D721Med (cell line): ENCODE measurements around the gene COL23A1.

Experiments used
- DNase-seq: peaks from one replicate; pipeline ENCODE4 v3.0.0; 2011; ENCODE audit warnings: low spot score; ENCODE audit not compliant: insufficient read length
- FAIRE-seq: peaks from 2 replicates; lab custom pipeline; 2011; peaks lifted over from hg19 to GRCh38; lab: Jason Lieb, UNC
- TF ChIP-seq, protein P1 (sequence below): IDR thresholded peaks from 2 replicates; pipeline ENCODE4 v1.5.1; 2012; ENCODE audit warnings: mild to moderate bottlenecking, control low read depth; ENCODE audit not compliant: insufficient read depth; ENCODE audit errors: missing control alignments

The COL23A1 gene

DNA sequence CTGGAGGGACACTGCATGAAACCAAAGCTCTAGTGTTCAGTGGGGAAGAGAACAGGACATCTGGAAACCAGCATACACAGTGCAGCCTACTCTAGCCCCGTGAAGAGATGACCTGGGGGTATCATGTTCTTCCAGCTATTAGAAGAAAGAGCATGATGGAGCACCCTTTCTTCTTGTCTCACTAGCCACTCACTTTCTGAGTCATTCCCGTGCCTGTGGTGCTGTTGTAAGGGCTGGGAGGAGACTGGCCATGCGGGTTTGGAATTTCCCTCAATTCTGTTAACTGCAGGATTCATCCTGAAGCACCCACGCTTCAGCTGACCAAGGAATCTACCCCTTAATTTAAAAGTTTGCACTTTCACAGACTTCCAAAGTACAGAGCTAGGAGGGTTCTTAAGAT lies 137.0 kb downstream of the COL23A1 start:
- DNase-seq (no peak), FAIRE-seq (no peak)
- TF ChIP-seq, protein P1, sequence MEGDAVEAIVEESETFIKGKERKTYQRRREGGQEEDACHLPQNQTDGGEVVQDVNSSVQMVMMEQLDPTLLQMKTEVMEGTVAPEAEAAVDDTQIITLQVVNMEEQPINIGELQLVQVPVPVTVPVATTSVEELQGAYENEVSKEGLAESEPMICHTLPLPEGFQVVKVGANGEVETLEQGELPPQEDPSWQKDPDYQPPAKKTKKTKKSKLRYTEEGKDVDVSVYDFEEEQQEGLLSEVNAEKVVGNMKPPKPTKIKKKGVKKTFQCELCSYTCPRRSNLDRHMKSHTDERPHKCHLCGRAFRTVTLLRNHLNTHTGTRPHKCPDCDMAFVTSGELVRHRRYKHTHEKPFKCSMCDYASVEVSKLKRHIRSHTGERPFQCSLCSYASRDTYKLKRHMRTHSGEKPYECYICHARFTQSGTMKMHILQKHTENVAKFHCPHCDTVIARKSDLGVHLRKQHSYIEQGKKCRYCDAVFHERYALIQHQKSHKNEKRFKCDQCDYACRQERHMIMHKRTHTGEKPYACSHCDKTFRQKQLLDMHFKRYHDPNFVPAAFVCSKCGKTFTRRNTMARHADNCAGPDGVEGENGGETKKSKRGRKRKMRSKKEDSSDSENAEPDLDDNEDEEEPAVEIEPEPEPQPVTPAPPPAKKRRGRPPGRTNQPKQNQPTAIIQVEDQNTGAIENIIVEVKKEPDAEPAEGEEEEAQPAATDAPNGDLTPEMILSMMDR, result no peak

DNA sequence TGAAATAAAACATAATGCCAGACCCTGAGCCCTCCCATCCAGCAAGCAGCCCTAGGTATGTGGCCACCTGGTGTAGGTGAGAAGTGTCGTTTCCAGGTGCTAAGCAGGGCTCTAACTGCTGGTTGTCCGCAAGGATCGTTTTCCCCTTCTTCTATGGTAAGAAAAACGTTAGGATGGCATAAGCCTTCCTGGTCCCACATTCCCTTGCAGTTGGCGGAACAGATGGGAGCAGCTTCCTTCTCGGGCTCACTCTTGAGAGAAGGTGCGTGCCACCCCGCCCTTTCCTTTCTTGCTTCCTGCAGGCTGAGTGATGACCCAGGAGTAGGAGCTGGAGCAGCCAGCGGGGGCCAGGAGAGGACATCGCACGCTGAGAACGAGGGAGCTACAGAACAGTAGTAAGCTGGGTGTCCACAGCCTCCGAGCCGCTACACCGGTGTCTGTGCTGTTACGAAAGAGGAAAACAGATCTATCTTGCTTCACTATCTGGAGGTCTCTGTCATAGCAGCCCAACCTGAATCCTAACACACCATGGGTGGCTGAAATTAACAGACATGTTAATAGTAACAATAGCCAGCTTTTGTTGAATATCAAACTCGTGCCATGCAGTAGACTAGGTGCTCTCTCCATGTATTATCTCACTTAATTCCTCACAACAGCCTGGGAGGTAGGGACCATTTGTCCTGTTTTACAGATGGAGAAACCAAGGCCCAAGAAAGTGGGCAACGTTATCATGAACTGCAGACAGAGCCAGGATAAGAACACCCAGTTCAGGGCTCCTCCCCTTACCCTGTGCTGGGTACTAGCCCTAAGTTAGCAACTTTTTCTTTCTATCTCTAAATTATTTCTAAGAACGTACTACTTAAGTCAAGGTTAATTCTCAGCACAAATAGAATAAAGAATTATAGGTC lies 139.8 kb downstream of the COL23A1 start:
- no peak for DNase-seq
- no peak for FAIRE-seq
- TF ChIP-seq, protein P1, result no peak

DNA sequence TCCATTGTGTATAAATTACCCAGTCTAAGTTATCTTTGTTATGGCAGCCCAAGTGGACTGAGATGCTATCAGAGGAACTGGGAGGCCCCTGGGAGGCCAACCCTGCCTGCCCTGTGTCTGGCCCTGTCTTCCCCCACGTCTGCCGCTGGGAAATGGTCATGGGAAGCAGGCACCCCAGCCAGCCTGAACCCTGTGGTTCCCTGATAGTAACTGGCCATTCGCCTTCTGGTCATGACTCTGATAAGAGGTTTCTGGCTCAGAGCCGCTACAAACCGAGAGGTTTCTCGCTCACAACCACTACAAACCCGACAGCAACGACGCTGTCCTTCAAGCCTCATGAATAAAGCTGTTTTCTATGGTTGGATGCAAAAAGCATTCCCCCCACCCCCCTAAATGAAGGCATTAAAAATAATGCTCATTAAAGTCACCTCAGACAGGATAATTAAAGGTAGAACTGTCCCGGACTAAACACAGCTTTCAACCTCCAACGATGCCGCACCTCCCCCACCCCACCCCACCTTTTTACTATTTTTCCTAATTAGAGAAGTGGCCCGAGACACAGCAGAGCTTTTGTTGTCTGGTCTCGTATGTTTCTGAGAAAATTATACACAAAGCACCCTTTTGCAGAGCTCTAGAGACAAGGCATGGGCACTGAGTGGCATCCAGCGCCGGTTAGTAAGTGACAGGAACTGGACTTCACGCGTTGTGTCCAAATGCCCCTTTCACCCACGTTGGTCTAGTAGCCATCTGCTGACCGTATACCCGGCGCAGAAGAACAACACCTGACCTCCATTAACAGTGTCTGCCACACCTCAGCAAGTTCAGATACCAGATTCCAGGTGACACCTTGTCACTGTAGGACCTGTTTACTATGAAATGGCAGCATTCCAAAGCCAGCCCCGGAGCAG lies 140.8 kb downstream of the COL23A1 start:
- TF ChIP-seq, protein P1, result no peak
- no peak for FAIRE-seq
- DNase-seq, result no peak

DNA sequence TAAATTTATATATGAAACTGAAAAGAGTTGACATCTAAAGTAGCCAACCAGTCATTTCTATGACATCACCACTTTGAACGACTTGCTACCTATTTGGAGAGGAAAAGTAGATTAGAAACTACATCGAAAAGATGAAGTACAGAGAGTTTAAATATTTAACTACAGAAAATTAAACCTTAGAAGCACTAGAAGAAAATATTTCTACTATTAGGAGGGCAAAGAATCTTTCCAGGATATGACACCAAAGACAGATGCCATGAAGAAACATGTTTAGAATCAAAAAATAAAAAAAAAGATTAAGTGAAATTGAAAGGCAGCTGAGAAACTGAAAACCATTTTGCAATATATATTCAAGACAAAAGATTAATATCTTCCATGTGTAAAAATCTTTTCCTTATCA lies 144.7 kb downstream of the COL23A1 start:
- DNase-seq (no peak), FAIRE-seq (no peak)
- TF ChIP-seq, protein P1, result no peak

DNA sequence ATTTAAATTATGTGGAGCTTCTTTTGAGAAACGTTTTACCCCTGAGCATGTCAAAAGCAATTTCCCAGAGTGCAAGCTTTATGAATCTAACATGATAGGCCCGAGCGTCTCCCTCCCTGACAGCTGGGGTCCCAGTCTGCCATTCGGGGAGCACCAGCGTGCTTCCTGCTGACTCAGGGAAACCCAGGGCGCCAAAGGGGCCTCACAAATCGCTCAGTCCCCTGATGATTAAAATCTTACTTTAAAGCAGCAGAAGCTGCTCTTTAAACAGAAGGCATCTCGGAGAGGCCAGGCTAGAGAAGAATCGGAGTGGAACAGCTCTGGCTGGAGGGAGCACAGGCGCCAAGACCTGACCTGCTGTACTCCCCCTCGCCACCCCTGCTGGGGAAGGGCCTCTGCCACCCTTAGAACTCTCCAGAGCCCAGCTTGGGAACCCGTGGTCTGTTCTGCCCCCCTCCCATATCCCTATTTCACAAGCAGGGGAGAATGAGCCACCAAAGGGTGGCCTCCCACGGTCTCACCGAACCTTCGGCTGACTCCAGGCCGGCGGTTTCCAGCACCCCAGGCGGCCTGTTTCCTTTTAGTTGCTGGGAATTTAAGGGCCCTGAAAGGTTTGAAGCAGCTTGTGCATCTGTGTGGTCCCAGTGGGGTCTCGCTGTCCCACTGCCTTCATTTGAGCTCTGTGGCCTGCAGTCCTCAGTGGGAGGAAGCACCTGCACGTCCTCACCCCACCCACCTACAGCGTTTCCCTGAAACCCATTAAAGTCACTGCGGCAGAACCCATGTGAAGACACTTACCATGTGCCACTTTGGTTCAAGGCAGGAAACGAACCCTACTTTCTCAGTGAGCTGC lies 147.6 kb downstream of the COL23A1 start:
- FAIRE-seq (no peak), DNase-seq (no peak)
- TF ChIP-seq, protein P1, result no peak

DNA sequence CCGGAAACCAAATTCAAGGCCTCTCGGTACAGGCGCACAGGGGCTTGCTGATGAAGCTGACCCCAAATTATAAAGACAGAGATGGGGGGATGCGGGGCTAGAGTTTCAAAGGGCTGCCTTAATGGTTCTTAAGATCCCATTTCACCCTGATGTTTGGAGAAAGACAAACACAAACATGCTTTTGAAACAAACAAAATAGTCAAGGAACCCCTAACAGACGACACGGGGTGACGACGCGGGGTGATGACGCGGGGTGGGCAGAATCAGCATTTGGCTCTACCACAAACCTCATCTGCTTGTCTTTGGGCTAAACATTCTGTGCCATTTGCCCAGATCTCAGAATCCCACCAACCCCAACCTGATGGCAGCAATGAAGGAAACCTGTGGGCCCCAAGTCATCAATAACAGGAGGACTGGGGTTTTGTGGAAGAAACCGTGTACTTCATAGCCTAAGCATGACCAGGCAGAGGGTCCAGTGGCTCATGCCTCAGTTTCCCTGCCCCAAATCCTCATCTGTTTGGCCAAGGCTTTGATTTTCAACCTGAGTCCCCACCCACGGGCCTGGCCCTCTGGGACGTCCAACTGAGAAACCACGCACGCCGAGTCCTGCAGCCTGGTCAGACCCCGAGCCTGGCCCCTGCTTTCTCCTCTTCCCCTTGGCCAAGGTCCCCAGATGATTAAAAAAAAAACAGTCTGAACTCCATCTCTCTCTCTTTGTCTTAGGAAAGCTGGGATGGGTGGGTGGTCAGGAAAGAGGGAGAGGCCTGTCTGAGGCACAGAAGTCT lies 148.5 kb downstream of the COL23A1 start:
- TF ChIP-seq, protein P1, result no peak
- no peak for FAIRE-seq
- DNase-seq, result no peak
